MCF 10A (cell line): Measurements from ENCODE around the gene WDR82. TPM values are rescaled to one million over a fixed set of nuclear protein-coding genes. Genes with fewer than 3 reads are reported as not detected.

Source experiments
- BruUV-seq: library from RNA; stranded (reverse); fragments of 400-500 nt; replicated peaks from 2 replicates; lab custom pipeline; 2021; lab: Mats Ljungman, UMichigan
- CTCF ChIA-PET: fragments of 300-600 bp; sonication (Branson Sonifier 250); formaldehyde crosslinking; extraction: SDS; loops from one replicate; lab custom pipeline; 2021; ENCODE audit warnings: antibody characterized with exemption, inconsistent platforms; lab: Yijun Ruan, JAX
- POLR2A ChIA-PET: fragments of 300-600, 350-650 bp; sonication (Branson Sonifier 250); formaldehyde crosslinking; extraction: SDS; loops from one replicate; lab custom pipeline; 2020; ENCODE audit warnings: antibody characterized with exemption, inconsistent platforms; lab: Yijun Ruan, JAX
- DNase-seq: peaks from one replicate; pipeline ENCODE4 v3.0.0-alpha.2; 2018; ENCODE audit not compliant: unreplicated experiment
- H3K27ac Mint-ChIP-seq: one replicate; pipeline ENCODE4 v1.8.0; 2022; ENCODE audit warnings: mild to moderate bottlenecking, low read depth, mixed read lengths; ENCODE audit not compliant: unreplicated experiment
- H3K27me3 Mint-ChIP-seq: one replicate; pipeline ENCODE4 v1.8.0; 2022; ENCODE audit warnings: mixed read lengths; ENCODE audit not compliant: insufficient read depth, unreplicated experiment
- H3K36me3 Mint-ChIP-seq: one replicate; pipeline ENCODE4 v1.8.0; 2022; ENCODE audit warnings: mild to moderate bottlenecking, moderate library complexity, mixed read lengths; ENCODE audit not compliant: insufficient read depth, unreplicated experiment
- H3K4me1 Mint-ChIP-seq: one replicate; pipeline ENCODE4 v1.8.0; 2022; ENCODE audit warnings: mixed read lengths; ENCODE audit not compliant: insufficient read depth, unreplicated experiment
- H3K4me3 Mint-ChIP-seq: one replicate; pipeline ENCODE4 v1.8.0; 2022; ENCODE audit warnings: mild to moderate bottlenecking, moderate library complexity, mixed read lengths; ENCODE audit not compliant: unreplicated experiment
- H3K9me3 Mint-ChIP-seq: one replicate; pipeline ENCODE4 v1.8.0; 2022; ENCODE audit warnings: mixed read lengths; ENCODE audit not compliant: unreplicated experiment
- intact Hi-C: fragments of 100-400 bp; cut with micrococcal nuclease; formaldehyde crosslinking; loops from 2 replicates; pipeline ENCODE4 v1.14.1; 2022
- total RNA-seq: library from RNA; stranded (reverse); gene quantifications from 2 replicates; pipeline ENCODE4 v1.2.3, GENCODE V29; 2022
- TF ChIP-seq, protein P1 (sequence below): fragments of 200-600 bp; IDR thresholded peaks from one replicate; pipeline ENCODE4 v1.8.0; 2022; ENCODE audit warnings: antibody characterized with exemption, mild to moderate bottlenecking; ENCODE audit not compliant: unreplicated experiment

The WDR82 gene
- total RNA-seq, 1 experiment from 2014 or later, result 62.5 TPM

DNA sequence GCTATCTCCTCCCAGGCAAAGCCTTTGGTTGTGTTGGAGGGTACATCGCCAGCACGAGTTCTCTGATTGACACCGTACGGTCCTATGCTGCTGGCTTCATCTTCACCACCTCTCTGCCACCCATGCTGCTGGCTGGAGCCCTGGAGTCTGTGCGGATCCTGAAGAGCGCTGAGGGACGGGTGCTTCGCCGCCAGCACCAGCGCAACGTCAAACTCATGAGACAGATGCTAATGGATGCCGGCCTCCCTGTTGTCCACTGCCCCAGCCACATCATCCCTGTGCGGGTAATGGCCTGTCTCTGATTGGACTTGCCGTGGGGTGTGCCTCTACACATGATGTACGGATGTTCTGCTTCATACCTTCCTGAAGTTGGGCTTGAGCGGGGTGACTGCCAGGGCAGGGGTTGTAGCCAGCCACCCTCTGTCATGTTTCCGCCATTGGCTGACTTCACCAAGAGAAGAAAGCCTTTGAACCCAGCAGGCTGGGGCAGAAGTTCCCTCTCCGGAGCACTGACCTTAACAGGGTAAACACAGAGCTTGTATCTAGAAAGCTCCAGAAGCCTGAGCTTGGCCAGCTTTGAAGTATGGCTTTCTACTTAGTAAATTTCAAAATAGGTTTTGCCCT, 67.1 kb downstream of the WDR82 start:
- Mint-ChIP-seq H3K4me3 (no peak overlapping the region), H3K27me3 (no peaks in the 10 kb centered on the region), H3K9me3 (no peaks in the 10 kb centered on the region), H3K4me1 (peaks cover 7% of the 10 kb centered on the region), H3K36me3 (peaks cover 72% of the 10 kb centered on the region), H3K27ac (no peak overlapping the region)
- DNase-seq, result no peak
- ChIA-PET CTCF (interaction anchor here (1.1 to 6.9 kb wide), 3 partner anchors 10 to 161 kb away, joined by 4 to 46 read pairs (median 4); no protein-coding TSS in a partner anchor), POLR2A (interaction anchor here (1.1 to 1.2 kb wide), 2 partner anchors 9 to 67 kb away, joined by 3 to 5 read pairs; partner anchors contain the start of gene WDR82)
- intact Hi-C loops, result loop anchor here (10.0 kb wide), 1 partner anchor 207 kb away; no protein-coding TSS in a partner anchor
- TF ChIP-seq, protein P1, sequence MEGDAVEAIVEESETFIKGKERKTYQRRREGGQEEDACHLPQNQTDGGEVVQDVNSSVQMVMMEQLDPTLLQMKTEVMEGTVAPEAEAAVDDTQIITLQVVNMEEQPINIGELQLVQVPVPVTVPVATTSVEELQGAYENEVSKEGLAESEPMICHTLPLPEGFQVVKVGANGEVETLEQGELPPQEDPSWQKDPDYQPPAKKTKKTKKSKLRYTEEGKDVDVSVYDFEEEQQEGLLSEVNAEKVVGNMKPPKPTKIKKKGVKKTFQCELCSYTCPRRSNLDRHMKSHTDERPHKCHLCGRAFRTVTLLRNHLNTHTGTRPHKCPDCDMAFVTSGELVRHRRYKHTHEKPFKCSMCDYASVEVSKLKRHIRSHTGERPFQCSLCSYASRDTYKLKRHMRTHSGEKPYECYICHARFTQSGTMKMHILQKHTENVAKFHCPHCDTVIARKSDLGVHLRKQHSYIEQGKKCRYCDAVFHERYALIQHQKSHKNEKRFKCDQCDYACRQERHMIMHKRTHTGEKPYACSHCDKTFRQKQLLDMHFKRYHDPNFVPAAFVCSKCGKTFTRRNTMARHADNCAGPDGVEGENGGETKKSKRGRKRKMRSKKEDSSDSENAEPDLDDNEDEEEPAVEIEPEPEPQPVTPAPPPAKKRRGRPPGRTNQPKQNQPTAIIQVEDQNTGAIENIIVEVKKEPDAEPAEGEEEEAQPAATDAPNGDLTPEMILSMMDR, result no peak
- BruUV-seq, result no TSS peak

DNA sequence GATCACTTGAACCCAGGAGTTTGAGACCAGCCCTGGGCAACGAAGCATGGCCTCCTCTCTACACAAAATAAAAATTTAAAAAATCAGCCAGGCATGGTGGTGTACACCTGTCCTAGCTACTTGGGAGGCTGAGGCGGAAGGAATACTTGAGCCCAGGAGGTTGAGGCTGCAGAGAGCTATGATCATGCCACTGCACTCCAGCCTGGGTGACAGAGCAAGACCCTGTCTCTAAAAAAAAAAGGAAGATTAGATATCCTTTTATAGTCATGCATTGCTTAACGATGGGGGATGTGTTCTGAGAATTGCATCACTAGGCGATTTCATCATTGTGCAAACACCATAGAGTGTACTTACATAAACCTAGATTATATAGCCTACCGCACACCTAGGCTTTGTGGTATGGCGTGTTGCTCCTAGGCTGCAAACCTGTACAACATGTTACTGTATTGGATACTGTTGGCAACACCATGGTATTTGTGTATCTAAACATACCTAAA, 67.9 kb downstream of the WDR82 start:
- TF ChIP-seq, protein P1, result no peak
- POLR2A ChIA-PET, result interaction anchor here (0.8 to 1.2 kb wide), 3 partner anchors 13 to 68 kb away, joined by 3 to 5 read pairs (median 3); partner anchors contain the start of gene WDR82
- H3K36me3 Mint-ChIP-seq, result peaks cover 77% of the 10 kb centered on the region
- H3K9me3 Mint-ChIP-seq, result no peaks in the 10 kb centered on the region
- H3K4me1 Mint-ChIP-seq, result peaks cover 12% of the 10 kb centered on the region
- no peaks in the 10 kb centered on the region for H3K27me3 Mint-ChIP-seq
- peak; percentile 90 for DNase-seq
- H3K4me3 Mint-ChIP-seq, result no peak overlapping the region
- CTCF ChIA-PET, result interaction anchor here (0.7 to 6.9 kb wide), 2 partner anchors 10 to 700 kb away, joined by 3 to 46 read pairs; no protein-coding TSS in a partner anchor
- BruUV-seq, result no TSS peak
- no peak overlapping the region for H3K27ac Mint-ChIP-seq
- intact Hi-C loops, result loop anchor here (10.0 kb wide), 1 partner anchor 206 kb away; no protein-coding TSS in a partner anchor

DNA sequence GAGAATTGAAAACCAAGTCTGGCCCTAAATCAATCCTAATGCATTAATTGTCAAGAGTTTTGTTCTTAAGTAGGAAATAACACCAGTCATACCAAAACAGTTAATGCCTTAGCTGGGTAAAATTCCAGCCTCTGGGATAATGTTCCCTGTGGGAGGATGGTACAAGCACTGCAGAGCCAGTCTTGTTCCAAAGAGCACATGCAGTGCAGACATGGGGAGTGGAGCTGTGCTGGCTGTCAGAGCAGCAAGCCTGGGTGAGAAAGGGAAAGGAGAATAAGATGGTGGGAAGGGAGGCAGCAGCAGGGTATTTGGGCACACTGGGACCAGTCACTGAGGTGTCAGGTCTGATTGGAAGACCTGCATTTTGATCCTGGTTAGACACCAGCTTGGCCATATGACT, 68.4 kb downstream of the WDR82 start:
- no peaks in the 10 kb centered on the region for H3K9me3 Mint-ChIP-seq
- ChIA-PET CTCF (interaction anchor here (0.7 to 6.9 kb wide), 2 partner anchors 11 to 699 kb away, joined by 3 to 46 read pairs; no protein-coding TSS in a partner anchor), POLR2A (interaction anchor here (0.8 to 1.2 kb wide), 3 partner anchors 13 to 69 kb away, joined by 3 to 5 read pairs (median 3); partner anchors contain the start of gene WDR82)
- intact Hi-C loops, result loop anchor here (10.0 kb wide), 1 partner anchor 205 kb away; no protein-coding TSS in a partner anchor
- no peaks in the 10 kb centered on the region for H3K27me3 Mint-ChIP-seq
- no TSS peak for BruUV-seq
- DNase-seq, result no peak
- TF ChIP-seq, protein P1, result no peak
- peaks cover 15% of the 10 kb centered on the region for H3K4me1 Mint-ChIP-seq
- H3K4me3 Mint-ChIP-seq, result no peak overlapping the region
- H3K27ac Mint-ChIP-seq, result no peak overlapping the region
- peaks cover 76% of the 10 kb centered on the region for H3K36me3 Mint-ChIP-seq

DNA sequence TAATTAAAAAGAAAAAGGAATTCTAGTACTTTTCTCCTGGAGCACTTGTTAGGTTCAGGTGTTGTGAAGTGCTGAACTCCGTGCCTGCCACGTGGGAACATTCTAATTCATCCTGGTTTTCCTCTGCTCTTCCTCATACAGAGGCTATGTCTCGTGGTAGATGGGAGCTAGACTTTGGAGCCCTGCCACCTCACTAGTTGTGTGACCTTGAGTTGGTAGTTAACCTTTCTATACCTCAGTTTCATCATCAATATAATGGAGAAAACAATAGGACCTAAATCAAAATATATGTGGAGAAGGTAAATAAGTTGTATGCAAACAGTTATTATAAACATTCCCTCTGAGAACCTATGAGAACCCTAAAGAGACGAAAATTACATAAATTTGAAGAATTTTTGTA, 69.9 kb downstream of the WDR82 start:
- DNase-seq, result no peak
- intact Hi-C loops, result no loop called here
- peaks cover 76% of the 10 kb centered on the region for H3K36me3 Mint-ChIP-seq
- no peak overlapping the region for H3K27ac Mint-ChIP-seq
- no TSS peak for BruUV-seq
- no peaks in the 10 kb centered on the region for H3K9me3 Mint-ChIP-seq
- peaks cover 26% of the 10 kb centered on the region for H3K4me1 Mint-ChIP-seq
- H3K27me3 Mint-ChIP-seq, result no peaks in the 10 kb centered on the region
- ChIA-PET CTCF (interaction anchor here (0.6 to 6.9 kb wide), 5 partner anchors 11 to 199 kb away, joined by 3 to 46 read pairs (median 3); no protein-coding TSS in a partner anchor), POLR2A (no interaction called here)
- TF ChIP-seq, protein P1, result no peak
- H3K4me3 Mint-ChIP-seq, result no peak overlapping the region
